HCEC 1CT (cell line): Measurements from ENCODE around the gene PRDM16.
"Not testable (repeated sequence)": the region's sequence is repeated elsewhere in the genome, so short reads cannot be mapped to it uniquely, and the experiment has no call there.

Experiments
- DNase-seq: peaks from one replicate; pipeline ENCODE4 v3.0.0-alpha.2; 2017

Gene PRDM16

GRCh38 chr1:3234956-3235355 is 166.0 kb downstream of the PRDM16 start:
- no peak for DNase-seq

- DNase-seq, result no peak
These were observed 166.5 kb downstream of the PRDM16 start for GRCh38 chr1:3235496-3235895.

- no peak for DNase-seq
These were observed 167.4 kb downstream of the PRDM16 start for GRCh38 chr1:3236361-3236760.

GRCh38 chr1:3236955-3237354 is 168.0 kb downstream of the PRDM16 start:
- DNase-seq, result no peak

- no peak for DNase-seq
These were observed 168.6 kb downstream of the PRDM16 start for GRCh38 chr1:3237570-3237969.

- DNase-seq, result no peak
These were observed 169.1 kb downstream of the PRDM16 start for GRCh38 chr1:3237994-3238702.

- DNase-seq, result no peak
These were observed 169.8 kb downstream of the PRDM16 start for GRCh38 chr1:3238703-3239278.

- DNase-seq, result not testable (repeated sequence)
These were observed 171.0 kb downstream of the PRDM16 start for GRCh38 chr1:3239991-3240390.

GRCh38 chr1:3240524-3241235 is 171.7 kb downstream of the PRDM16 start:
- DNase-seq, result no peak

GRCh38 chr1:3241236-3241550 is 172.2 kb downstream of the PRDM16 start:
- no peak for DNase-seq

- DNase-seq, result no peak
These were observed 172.8 kb downstream of the PRDM16 start for GRCh38 chr1:3241673-3242407.

- DNase-seq, result no peak
These were observed 173.6 kb downstream of the PRDM16 start for GRCh38 chr1:3242408-3243260.

GRCh38 chr1:3243304-3243703 is 174.3 kb downstream of the PRDM16 start:
- DNase-seq, result no peak

- DNase-seq, result no peak
These were observed 175.3 kb downstream of the PRDM16 start for GRCh38 chr1:3244025-3244926.

GRCh38 chr1:3244927-3245315 is 175.9 kb downstream of the PRDM16 start:
- DNase-seq, result no peak

GRCh38 chr1:3245344-3245743 is 176.3 kb downstream of the PRDM16 start:
- DNase-seq, result no peak

GRCh38 chr1:3245768-3246167 is 176.8 kb downstream of the PRDM16 start:
- no peak for DNase-seq

GRCh38 chr1:3246251-3246650 is 177.2 kb downstream of the PRDM16 start:
- no peak for DNase-seq

- no peak for DNase-seq
These were observed 178.6 kb downstream of the PRDM16 start for GRCh38 chr1:3247521-3248121.

- no peak for DNase-seq
These were observed 179.4 kb downstream of the PRDM16 start for GRCh38 chr1:3248155-3249141.
